ENCODE data around the gene OR4Q3.
"Not testable (repeated sequence)": the region's sequence is repeated elsewhere in the genome, so short reads cannot be mapped to it uniquely, and the experiment has no call there.

The OR4Q3 gene

GRCh38 chr14:19743256-19743655 is at the start of gene OR4Q3:
TSS of gene OR4Q3 (plus strand) at chr14:19743571.
- DNase-seq, result no peak

DNA sequence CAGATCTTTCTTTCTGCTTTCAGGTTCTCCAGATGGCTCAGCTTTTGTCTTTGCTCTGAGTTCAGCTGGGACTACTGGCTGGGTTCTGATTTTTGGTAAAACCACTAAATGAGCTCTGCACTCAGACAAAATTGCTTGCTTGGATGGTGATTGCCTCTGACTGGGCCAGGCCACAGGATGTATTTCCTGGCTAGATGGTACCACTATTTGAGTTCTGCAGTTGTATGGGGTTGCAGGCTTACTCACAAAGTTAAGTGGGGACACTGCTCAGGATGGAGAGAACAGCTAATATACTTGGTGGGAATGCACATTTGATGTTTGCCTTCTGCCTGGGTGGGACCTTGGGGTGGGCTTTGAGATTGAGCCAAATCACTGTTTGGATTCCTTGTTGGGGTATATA is 14.0 kb upstream of the OR4Q3 start:
- no peak for DNase-seq

GRCh38 chr14:19729763-19730162 is 13.6 kb upstream of the OR4Q3 start:
- no peak for DNase-seq

- DNase-seq, result not testable (repeated sequence)
These were observed 9.5 kb upstream of the OR4Q3 start for GRCh38 chr14:19733893-19734292.

DNA sequence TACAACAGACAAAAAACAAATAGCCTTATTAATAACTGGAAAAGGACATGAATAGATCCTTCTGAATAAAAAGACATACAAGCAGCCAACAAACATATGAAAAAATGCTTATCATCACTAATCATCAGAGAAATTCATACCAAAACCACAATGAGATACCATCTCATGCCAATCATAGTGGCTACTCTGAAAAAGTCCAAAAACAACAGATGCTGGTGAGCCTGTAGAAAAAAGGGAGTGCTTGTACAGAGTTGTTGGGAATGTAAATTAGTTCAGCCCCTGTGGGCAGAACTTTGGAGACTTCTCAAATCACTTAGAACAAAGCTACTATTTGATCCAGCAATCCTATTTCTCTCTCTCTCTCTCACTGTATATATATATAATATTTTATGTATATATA is 8.9 kb downstream of the OR4Q3 start:
- not testable (repeated sequence) for DNase-seq

DNA sequence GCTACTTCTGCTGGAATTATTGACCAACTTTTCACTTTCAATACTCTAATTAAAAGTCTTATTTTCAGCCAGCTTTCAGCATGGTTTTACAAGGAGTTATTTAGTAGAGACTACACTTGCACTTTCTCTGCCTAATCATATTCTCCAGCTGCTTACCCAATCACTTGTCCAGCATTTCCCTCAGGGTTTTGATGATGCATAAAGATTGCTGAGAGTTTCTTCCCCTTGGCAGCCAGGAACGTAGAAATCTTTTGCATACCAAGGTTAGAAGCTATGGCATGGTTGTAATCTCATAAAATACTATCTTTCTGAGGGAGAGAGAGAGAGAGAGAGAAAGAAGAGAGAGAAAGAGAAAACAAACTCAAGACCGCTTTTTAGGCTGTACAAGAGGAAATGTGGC is 10.8 kb downstream of the OR4Q3 start:
- DNase-seq, result no peak

- DNase-seq, result not testable (repeated sequence)
These were observed 28.1 kb downstream of the OR4Q3 start for GRCh38 chr14:19771491-19771890.

DNA sequence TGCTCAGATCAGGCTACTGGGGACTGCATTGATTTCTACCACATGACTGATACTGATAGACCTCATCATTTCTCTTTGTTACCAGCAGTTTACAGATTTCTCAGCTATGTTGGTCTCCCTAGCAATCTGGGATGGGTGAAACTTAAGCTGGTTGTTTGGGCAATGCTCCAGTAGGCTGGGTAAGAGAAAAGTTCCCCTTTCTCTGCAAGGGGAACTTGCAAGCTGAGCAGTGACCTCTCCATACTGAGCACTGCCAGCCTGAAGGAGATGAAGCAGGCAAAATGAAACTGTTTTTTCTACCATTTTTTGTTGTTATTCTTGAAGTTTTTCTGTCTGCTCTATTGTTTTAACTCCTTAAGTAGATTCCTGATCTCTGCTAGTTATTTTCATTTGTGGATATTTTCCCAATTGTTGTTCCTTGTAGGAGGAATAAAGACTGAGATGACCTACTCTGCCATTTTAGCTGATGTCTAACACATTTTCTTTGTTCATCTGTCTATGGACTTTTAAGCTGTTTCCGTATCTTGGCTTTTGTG is 28.6 kb downstream of the OR4Q3 start:
- DNase-seq, result no peak

- not testable (repeated sequence) for DNase-seq
These were observed 29.1 kb downstream of the OR4Q3 start for GRCh38 chr14:19772454-19772853.

- DNase-seq, result not testable (repeated sequence)
These were observed 29.8 kb downstream of the OR4Q3 start, which contains the start of gene OR4M1 for GRCh38 chr14:19773204-19773603. TSS of gene OR4M1 (plus strand) at chr14:19773504. CDS start at chr14:19780323, 6,819 bp downstream.

DNA sequence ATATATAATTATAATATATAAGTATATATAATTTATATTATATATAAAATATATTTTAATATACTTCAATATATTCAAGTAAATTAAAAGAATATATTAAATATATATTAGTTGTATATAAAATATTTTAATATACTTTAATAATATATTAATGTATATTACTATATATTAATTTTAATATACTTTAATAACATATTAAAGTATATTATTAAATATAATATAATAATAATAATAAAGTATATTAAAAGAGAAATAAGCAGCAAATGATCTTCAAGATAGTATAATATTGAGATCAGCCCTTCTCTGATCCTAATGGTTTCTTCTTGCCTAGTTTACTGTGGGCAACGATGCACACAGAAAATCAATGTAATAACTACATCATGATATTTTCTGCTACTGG is 32.2 kb downstream of the OR4Q3 start:
- no peak for DNase-seq

- DNase-seq, result not testable (repeated sequence)
These were observed 42.5 kb downstream of the OR4Q3 start for GRCh38 chr14:19785848-19786247.

GRCh38 chr14:19787318-19787717 is 43.9 kb downstream of the OR4Q3 start:
- not testable (repeated sequence) for DNase-seq

DNA sequence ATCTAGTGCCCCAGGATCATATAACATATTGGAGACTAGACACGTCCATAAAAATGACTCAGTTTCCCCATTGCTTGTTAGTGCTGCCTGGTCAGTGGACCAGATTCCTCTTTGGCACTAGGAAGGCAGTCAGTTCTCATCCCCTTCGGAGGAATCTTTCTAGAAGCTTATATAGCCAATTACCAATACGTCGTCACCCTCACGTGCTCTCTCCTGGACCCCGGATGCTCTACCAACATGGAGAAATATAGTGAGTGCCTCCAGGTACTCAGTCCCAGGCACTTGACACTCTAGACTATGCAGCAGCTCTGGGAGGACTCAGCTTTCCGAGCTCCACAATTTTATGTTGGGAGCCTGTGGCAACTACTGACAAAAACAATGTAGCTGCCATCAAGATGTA is 44.8 kb downstream of the OR4Q3 start:
- DNase-seq, result not testable (repeated sequence)

DNA sequence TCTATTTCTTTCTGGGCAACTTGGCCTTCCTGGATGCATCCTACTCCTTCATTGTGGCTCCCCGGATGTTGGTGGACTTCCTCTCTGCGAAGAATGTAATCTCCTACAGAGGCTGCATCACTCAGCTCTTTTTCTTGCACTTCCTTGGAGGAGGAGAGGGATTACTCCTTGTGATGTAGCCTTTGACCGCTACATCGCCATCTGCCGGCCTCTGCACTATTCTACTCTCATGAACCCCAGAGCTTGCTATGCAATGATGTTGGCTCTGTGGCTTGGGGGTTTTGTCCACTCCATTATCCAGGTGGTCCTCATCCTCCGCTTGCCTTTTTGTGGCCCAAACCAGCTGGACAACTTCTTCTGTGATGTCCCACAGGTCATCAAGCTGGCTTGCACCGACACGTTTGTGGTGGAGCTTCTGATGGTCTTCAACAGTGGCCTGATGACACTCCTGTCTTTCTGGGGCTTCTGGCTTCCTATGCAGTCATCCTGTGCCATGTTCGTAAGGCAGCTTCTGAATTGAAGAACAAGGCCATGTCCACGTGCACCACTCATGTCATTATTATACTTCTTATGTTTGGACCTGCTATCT is 53.2 kb downstream of the OR4Q3 start:
- DNase-seq, result not testable (repeated sequence)
